GM12891 (cell line): Measurements from ENCODE around the gene PTPRG.

Source experiments
- POLR2A ChIP-seq: IDR thresholded peaks from 2 replicates; pipeline ENCODE4 v1.6.1; 2011; ENCODE audit warnings: low read depth, low read length, control low read depth
- POLR2AphosphoS5 ChIP-seq: IDR thresholded peaks from 2 replicates; pipeline ENCODE4 v1.6.1; 2011; ENCODE audit warnings: low read depth, low read length, control low read depth
- TAF1 ChIP-seq: IDR thresholded peaks from 2 replicates; pipeline ENCODE4 v1.6.1; 2011; ENCODE audit warnings: low read depth, low read length, control low read depth

DNA sequence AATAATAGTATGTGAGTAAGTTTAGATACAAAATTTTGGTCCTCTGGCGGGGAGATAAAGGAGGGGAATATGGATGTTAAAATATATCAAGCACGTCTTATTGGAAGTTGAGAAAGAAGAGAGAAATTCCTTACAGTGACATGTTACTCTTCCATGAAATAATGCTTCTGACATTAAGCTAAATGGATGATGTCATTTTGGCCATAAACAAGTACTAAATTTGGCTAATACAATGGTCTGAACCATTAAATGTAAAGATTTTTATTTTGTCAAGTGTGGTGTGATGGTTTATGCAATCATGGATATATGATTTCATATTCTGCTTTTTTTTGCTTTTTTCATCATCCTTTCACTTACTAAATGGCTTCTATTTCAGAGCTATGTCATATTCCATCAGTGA is 406.6 kb downstream of the PTPRG start:
- no peak for TF ChIP-seq POLR2AphosphoS5
- TF ChIP-seq TAF1 = no peak
- no peak for TF ChIP-seq POLR2A
